HG03571 (cell line): Measurements from ENCODE around the gene RCAN2.

ENCODE experiments used
- ATAC-seq: cut with Tn5 transposase; IDR thresholded peaks from one replicate; pipeline ENCODE4 v1.9.1; 2021; ENCODE audit not compliant: unreplicated experiment

Gene RCAN2

DNA sequence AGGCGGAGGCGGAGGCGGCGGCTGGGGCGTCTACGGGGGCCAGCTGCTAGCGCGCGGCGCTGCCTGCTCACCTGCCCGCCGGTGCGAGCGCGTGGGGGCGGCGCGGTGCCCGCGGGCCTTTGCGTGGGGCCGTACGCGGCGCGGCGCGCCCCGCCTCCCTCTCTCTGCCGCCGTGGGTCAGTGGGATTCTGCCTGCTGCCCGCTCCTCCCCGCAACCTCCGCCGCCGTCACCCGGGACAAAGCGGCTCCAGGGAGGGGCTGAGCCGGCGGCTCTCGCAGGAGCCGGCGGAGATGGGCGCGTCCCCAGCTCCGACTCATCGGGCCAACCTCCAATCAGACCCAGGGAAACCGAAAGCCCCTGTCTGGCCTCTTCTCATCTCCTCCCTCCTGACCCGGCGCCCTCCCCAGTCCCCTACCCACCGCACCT is at the start of gene RCAN2:
Gene RCAN2, minus strand, starts transcription at position 249 of the 427 bp plus-strand sequence.
- ATAC-seq: peak; percentile 34

DNA sequence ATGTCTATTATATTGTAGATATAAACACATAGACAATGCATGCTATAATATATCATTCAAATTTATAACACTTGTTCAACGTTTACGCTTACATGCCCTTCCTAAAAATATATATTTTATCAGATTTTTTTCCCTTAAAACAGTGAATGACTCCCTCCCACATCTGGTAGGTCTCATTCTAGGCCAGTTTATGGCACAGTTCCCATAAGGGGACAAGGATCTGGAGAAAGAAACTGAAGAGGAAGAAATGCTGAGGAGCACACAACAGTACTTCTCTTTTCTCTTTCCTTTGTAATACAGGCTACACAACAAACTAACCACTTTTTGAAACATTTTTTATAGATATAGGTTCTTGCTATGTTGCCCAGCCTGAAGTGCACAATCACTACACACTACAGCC is 48.6 kb upstream of the RCAN2 start:
- ATAC-seq: no peak

DNA sequence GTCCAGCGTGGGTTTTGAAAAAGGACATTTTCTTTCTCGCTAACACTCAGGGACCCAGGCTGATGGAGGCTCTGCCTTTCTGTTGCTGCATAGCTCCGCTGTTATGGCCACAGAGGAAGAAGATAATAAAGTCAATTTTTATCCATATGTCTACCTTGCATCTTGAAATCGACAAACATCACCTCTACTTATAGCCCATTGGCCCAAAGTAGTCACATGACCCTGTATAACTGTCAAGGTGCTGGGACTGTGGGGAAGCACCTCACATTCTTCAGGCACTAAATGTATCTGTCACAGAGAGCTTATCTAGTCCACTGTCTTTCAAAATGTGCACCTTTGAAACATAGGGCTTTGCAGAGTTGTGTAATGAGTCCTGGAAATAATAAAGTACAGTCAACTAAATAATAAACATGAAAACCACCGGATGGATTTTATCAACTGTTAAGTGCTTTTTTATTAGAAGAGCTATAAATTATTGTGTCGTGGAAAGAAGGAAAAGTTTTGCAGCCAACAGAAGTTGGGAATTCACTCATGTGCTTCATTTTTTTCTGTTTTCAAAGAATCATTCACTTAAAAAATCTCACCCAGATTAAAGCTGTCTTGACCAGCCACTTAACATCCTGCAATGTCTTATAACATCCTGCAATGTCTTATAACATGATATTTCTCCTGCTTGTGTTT is 47.7 kb upstream of the RCAN2 start:
- ATAC-seq: no peak

DNA sequence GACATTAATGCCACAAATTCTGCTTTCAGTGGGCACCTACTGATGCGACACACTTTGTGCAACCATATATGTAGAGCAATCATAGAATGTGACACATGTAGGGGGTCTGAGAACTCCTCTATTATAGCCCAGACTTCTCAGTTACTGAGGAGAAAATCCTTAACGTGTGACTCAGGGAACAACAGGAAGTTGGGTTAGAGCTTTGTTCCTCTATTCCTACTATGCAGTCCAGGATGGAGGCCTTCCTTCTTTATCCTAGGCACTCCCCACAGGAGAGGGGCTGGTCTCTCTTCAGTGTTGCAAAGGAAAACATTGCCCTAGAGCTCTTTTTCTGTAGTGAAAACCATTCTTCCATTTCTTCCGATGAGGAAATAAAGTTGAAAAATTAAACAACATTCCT is 39.6 kb upstream of the RCAN2 start:
- ATAC-seq: no peak

DNA sequence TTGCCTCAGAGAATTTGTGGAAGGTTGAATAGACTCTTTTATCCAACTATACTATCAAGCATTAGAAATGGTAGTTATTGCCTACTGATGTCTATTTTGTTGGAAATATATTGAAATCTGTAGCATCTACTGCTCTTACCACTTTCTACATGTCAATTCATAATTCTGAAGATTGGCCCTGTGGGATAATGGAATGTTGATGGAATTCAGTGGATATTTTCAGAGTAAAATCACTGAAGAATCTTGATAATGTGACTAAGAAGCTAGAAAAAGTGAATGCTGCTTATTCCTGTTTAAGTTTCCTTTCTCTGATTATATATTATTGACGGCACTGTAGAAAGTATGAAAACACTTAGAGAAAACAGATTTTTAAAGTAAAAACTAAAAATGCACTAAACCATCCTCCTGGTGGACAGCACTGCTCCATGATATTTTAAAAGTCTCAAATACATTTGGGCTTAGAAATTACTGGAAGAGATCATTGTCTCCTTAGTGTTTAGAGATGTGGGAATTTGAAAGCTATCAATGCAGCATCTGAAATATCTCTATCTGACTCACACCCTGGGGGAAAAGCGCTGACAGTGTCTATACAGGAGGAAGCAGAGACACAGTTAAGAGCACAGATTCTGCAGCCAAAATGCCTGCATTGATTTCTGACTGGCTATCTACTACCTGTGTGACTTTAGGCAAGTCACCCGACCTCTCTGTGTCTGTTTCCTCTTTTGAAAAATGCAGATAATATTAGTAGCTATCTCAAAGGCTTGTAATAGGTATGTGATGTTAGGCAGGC is 37.9 kb upstream of the RCAN2 start:
- no peak for ATAC-seq

DNA sequence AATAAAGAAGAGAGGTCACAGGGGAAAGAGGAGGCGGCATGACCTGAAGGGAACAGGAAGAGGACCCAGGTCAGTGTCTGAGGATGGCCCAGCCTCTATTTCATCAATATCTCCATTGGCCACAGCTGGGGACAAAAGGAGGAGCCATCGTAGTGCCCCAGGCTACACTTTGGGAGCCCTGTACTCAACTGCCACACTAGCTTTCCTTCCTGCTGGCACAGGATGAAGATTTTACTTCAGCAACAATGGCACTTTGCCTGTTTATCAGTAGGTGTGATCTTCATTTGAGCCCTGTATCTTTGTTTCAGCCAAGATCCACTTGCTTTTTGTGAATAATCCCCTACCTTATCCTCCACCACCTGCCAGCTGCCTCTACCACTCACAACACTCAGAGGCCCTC is 35.4 kb upstream of the RCAN2 start:
- no peak for ATAC-seq

DNA sequence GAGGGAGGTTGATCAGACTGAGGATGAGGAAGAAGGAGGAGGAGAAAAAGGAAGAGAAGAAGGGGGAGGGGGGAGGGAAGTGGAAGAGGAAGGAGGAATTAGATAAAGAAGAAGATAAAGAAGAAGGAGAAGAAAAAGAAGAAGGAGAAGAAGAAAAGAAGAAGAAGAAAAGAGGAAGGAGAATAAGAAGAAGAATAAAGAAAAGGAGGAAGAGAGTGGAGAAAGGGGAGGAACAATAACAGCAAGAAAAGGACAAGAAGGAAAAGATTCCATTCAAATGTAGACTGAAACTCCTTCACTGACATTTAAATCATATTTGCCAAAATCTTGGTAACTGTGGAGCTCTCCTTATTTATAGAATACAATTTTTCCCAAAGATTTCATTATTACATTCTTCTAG is 34.3 kb upstream of the RCAN2 start:
- ATAC-seq: no peak

DNA sequence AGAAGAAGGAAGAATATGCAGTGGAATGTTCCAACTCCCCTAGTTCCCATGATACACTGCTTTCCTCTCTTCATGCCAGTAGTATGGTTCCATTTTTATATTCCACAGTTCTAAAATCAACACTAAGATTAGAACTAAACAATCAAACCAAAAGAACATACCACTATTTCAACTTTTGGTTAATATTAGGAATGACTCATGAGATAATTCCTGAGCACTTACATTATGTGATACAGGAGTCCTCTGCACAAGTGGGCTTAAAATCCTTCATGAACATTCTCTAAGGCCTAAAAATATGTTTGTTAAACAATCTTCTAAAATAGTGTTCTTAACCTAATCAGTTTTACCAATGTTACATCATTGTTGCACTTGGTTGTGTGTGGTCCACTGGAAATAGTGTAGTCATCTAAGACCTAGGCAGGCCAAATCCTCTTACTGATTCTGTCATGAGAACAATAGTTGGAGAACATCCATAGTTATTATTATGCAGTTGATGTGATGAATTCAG is 30.3 kb upstream of the RCAN2 start:
- no peak for ATAC-seq

DNA sequence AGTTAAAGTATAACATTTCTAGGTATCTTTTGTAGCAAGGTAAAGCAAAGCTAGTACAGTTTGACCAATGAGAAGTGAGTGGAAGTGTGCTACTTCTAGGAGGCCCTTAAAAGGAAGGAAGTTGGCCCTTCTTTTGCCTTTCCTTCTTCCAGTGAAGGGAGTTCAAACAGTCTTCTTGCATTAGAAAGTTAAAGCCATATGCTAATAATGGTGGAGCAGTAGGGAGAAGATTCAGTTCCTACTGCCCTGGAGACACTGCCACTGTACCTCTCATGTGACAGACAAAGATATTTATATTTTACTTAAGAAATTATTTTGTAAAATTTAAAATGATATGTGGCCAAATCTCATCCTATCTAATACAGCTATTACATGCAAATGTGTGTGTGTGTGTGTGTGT is 26.0 kb upstream of the RCAN2 start:
- ATAC-seq: no peak

DNA sequence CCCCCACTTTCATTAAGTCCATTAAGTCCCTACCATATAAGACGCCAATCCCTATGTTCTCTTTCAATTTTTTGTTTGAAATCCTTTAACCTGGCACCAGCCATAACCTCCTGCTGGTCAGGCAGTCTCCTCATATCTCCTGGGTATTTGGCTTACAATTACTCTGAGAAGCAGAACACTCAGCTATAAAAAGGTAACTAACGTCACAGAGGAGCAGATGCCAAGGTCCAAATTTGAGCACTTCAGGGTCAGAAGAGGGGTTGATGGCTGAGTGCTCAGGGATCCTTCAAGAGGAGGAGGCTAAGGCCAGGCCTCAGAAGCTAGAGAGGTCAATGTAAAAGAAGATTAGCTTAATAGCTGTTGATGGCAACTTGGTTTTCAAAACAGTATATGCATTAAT is 22.3 kb upstream of the RCAN2 start:
- no peak for ATAC-seq

DNA sequence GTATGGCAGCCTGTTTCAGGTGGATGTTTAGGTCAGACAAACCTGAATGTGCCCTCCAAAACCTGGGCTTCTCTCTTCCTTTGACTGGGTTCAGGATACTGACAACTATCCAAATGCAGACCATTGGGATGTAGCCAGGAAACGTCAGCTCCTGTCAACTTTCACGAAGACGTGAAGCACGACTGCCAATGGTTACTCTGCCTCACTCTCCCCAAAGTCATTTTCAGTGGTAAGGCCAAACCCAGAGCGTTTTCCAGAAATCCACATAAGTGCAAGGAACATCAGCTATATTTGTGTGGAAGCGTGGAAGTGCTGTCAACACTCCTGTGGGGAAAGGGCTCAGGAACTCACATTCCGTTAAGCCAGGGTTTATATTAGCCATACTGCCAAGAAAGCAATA is 20.1 kb upstream of the RCAN2 start:
- no peak for ATAC-seq

DNA sequence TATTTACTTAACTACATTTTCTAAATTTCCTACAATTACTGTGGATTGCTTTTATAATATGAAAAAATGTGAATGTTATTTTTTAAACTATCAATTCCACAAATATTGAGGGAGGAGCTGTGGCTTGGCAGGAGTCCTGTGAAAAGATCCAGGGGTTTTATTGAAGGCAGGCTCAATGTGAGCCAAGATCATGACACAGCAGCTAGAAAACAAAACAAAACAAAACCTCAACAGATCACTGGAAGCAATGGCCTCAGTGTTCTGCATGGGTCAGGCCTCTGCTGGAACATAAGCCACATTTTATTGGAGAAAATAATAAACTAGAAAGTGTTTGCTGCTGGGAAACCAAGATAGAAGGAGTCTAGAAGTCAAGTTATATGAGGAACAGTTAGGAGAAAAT is 19.4 kb upstream of the RCAN2 start:
- ATAC-seq: no peak

DNA sequence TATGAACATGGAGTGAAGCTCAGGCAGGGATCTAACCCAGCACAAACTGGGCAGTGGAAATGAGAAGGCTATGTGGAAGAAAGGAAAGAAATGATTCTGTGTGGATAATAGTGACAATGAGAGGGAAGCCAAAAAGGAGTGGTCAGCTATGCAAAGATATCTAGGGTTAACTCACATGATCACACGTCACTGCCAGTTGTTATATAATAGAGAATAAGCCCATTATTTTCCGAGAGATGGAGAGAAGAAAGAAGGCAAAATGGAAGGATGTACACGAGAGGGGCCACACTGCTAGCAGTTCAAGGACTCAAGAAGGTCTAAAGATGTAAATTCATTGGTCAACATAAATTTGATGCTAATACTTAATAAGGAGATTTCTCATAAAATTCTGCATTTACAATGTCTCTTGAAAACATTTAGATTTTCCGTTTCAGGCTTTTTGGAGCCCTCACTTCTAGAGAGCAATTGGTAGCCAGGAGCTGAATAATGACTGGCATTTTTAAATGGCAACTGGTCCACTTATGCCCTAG is 18.8 kb upstream of the RCAN2 start:
- ATAC-seq: no peak

DNA sequence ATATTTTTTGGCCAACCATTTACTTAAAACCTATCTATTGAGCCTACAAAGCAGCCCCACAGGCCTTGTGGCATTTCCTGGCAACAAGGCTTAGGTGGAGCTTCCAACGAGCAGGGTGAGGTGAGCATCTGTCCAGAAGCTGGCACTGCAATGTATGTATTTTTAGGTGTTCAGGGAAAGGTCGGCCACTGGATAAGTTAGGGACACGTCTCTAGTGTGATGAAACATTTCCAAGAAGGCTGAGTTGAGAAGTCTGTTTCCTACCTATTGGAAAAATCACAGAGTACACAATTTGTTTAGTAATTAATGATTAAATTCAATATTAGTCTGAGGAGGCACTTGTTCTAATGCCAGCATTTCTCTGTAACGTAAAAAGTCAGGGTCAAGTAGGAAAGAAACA is 17.8 kb upstream of the RCAN2 start:
- no peak for ATAC-seq

DNA sequence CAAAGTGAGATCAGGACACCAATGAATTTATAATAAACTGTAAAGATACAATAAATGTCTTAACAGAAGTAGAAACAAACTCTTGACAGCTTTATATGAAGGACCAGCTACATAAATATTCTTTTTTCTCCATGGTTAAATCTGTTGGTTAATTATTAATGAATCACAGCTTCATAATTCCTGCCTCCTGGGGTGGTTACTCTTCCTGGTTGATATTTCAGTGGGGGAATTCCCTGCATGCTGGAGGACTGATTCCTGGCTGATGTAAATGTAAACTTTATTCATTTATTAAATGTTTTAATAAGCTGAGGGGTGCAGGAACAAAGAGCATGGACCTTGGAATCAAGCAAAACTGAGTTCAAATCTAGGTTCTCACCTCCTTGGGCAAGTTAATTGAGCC is 16.2 kb upstream of the RCAN2 start:
- ATAC-seq: no peak

DNA sequence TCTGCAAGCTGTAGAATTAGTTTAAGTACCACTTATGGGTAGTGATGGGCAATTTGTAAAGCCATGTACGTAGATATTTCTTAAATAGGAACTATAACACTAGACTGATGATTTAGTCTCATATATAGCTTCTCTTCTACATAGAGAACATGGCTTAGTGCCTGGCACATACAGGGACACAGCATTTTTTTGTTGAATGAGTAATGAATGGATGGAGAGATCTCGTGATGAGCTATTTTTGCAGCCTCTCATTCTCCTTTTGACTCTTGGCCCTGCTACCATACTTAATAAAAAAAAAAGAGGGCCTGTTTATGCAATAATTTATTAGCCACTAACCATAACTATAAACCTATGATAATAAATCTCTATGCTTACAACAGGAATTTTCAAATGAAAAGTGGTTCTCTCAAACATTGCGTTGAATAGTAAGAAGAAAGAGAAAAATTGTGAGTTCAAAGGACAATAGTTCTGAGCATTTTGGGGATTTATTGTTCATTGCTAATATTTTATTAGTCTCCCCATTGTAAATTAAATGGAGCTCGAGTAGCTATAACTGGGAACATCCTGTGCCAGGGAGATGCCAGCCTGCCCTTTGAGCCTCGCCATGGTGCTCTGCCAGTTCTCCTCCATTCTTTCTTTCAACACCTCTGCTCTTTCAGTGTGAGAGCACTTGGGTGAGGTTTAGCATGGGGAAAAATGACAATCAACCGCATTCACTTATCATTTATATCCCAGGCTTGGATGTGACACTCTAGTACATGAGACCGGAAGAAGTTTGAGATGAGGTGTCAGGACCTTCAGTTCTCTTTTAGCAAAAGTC is 14.7 kb upstream of the RCAN2 start:
- no peak for ATAC-seq

DNA sequence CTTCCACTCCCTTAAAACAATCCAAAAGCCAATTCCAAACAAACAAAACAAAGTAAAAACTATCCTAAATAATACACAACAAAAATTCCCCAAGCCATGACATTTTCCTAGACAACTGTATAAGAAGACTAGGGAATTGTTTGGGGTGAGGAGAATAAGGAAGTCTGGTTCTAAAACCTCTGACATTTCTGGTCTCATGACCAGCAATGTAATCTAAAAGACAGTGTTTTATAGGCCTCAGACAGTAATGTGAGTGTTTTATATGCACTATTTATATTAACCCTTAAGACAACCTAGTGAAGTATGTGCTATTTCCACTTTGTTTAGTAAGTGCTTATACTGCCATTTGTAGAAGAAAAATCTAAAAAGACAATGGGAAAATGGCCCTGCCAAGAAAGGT is 13.0 kb upstream of the RCAN2 start:
- no peak for ATAC-seq

DNA sequence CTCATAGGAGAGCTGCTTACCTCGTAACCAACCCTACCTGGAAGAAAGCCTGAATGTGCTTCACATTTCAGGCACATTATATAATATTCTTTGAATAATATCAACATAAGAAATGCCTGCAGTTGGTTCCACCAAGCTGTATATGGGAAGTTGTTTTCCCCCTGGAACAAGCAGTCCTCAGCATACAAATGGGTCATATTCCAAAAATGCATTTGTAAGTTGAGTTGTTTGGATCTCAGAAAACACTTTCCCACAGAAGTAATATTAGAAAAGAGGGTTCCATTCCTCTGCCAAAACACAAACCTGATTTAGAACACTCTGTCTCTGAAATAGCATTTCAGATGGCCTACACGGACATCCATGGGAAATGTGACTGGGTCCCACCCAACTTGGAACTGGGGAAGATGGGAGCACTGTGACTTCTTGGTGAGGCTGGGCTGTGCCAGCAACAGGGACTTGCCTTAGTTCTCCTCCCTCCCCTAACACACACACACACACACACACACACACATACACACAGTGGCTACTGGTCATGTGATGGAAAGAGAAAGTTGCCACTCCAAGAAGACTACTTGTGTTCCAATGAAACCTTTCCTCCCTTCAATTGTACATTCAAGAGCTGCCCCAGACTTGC is 11.4 kb upstream of the RCAN2 start:
- no peak for ATAC-seq

DNA sequence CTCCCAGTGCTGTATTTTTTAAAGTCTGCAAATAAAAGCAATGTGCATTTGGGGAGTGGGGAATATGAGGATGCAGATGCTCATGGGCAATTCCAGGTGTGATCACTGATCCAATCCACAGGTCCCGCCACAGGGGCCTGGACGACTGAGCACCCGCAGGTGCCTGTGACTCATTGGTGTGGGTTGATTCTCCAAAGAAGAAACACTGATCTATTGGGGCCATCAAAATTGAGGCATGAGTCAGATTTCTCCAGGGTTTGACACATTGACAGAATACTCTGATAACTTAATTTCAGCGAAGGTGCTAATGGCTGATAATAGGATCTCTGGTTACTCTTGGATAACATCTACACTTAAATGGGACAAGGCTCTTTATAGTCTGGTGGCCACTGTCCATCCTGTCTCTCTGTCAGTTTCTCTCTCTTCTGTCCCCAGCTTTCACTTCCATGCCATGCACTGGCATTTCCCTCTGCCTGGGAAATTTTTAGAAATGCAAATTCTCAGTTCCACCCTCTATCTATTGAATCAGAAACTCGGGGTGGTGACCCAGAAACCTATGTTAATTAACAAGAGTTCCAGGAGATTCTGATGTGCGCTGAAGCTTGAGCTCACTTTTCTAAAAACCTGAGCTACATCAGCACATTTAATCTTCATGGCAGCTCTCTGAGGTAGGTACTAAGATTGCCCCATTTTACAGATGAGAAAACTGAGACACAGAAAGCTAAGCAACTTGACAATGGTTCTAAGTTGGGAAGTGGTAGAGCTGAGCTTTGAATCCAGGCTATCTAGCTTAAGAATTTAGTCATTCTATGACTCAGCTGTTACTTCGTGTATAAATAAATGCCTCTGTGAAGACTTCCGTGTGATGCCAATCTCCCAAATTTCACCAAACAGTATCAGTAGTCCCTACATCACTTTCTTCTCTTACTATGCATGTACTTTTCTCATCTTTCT is 10.2 kb upstream of the RCAN2 start:
- no peak for ATAC-seq

DNA sequence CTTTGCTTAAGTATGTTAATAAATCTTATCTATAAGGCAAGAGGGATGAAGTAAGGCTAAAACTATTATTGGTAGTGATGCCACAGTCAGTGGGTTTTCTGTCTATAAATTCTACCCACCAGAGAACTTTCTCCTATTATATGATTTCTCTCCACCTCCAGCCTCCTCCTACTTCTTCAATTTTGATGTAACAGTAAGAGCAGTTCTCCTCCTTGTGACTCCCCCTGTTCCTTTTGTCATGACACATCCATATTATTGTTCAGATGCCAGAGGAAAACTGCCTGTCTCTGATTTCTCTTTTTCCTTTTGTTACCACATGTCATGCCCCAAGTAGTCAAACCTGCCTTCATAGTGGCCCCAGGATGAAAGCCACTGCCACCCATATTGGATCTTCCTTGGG is 9.1 kb upstream of the RCAN2 start:
- ATAC-seq: no peak
